Keratinocyte (primary cell): Measurements from ENCODE around the gene TIMM23. TPM values are rescaled to one million over a fixed set of nuclear protein-coding genes. Genes with fewer than 3 reads are reported as not detected.
"Not testable (repeated sequence)": the region's sequence is repeated elsewhere in the genome, so short reads cannot be mapped to it uniquely, and the experiment has no call there.

Experiments
- DNase-seq: peaks from one replicate; pipeline ENCODE4 v3.0.0-alpha.2; 2011; ENCODE audit warnings: low read depth, missing footprints, low spot score
- FAIRE-seq: peaks from 2 replicates; lab custom pipeline; 2011; peaks lifted over from hg19 to GRCh38; lab: Jason Lieb, UNC
- H2AFZ ChIP-seq: 2 replicates; pipeline ENCODE4 v1.6.0; 2012; ENCODE audit warnings: low read length, control low read depth, inconsistent platforms; ENCODE audit not compliant: control insufficient read depth
- H3K27ac ChIP-seq: 2 replicates; pipeline ENCODE4 v1.5.1; 2011; ENCODE audit warnings: low read length; ENCODE audit not compliant: control insufficient read depth, insufficient read depth
- H3K27me3 ChIP-seq: 3 replicates; pipeline ENCODE4 v1.6.0; 2011; ENCODE audit warnings: low read length; ENCODE audit not compliant: control insufficient read depth, insufficient read depth; ENCODE audit errors: extremely low read depth
- H3K36me3 ChIP-seq, 2 experiments: 2 replicates in 1 of 2; 3 replicates in 1 of 2; pipeline ENCODE4 v1.5.1; 2011; ENCODE audit warnings: low read length in 2 of 2, mild to moderate bottlenecking in 1 of 2; ENCODE audit not compliant: control insufficient read depth in 2 of 2, insufficient read depth in 2 of 2; ENCODE audit errors: extremely low read depth in 1 of 2
- H3K4me1 ChIP-seq: 3 replicates; pipeline ENCODE4 v1.5.1; 2011; ENCODE audit warnings: low read length; ENCODE audit not compliant: control insufficient read depth, insufficient read depth; ENCODE audit errors: extremely low read depth
- H3K4me2 ChIP-seq: 3 replicates; pipeline ENCODE4 v1.6.0; 2011; ENCODE audit warnings: low read depth, low read length; ENCODE audit not compliant: control insufficient read depth, insufficient read depth; ENCODE audit errors: extremely low read depth
- H3K4me3 ChIP-seq, 3 experiments: fragments of 200-600 bp in 1 of 3; sonication (generic) in 1 of 3; 2 replicates in 2 of 3; 3 replicates in 1 of 3; pipeline ENCODE4 v1.5.1; 2011 to 2016; ENCODE audit warnings: low read length in 3 of 3, mild to moderate bottlenecking in 3 of 3, control low read depth in 2 of 3, inconsistent platforms in 1 of 3, low read depth in 1 of 3, mixed read lengths in 1 of 3, mixed run types in 1 of 3, moderate library complexity in 1 of 3; ENCODE audit not compliant: control insufficient read depth in 2 of 3, insufficient read depth in 2 of 3; ENCODE audit errors: extremely low read depth in 1 of 3
- H3K79me2 ChIP-seq: 2 replicates; pipeline ENCODE4 v1.6.0; 2012; ENCODE audit warnings: low read length; ENCODE audit not compliant: control insufficient read depth, insufficient read depth
- H3K9ac ChIP-seq: 3 replicates; pipeline ENCODE4 v1.6.0; 2011; ENCODE audit warnings: low read length; ENCODE audit not compliant: control insufficient read depth, insufficient read depth; ENCODE audit errors: extremely low read depth
- H3K9me1 ChIP-seq: 3 replicates; pipeline ENCODE4 v1.6.0; 2011; ENCODE audit warnings: low read length; ENCODE audit not compliant: control insufficient read depth, insufficient read depth; ENCODE audit errors: extremely low read depth
- H3K9me3 ChIP-seq: 2 replicates; pipeline ENCODE4 v1.5.1; 2012; ENCODE audit warnings: low read depth, low read length; ENCODE audit not compliant: control insufficient read depth
- H4K20me1 ChIP-seq: 3 replicates; pipeline ENCODE4 v1.6.0; 2011; ENCODE audit warnings: low read length; ENCODE audit not compliant: control insufficient read depth, insufficient read depth; ENCODE audit errors: extremely low read depth
- dilution Hi-C: fragments of 300-500 bp; cut with MboI; formaldehyde crosslinking; loops from one replicate; pipeline ENCODE4 v1.7.0; 2020; ENCODE audit warnings: low sequenced_read_pairs; ENCODE audit not compliant: extremely low pct_ligation_motif_present
- polyA plus RNA-seq, 5 experiments: library from polyadenylated mRNA; depleted of rRNA in 3 of 5; stranded (reverse) in 3 of 5; stranded (forward) in 1 of 5; unstranded in 1 of 5; fragments of >200 nt; gene quantifications; 1 replicate in 1 of 5; 2 replicates in 3 of 5; 3 replicates in 1 of 5; pipeline versions ENCODE4 v1.2.1 to v1.2.3, GENCODE V29; 2011 to 2012; ENCODE audit warnings: missing spikeins in 2 of 5, low read depth in 1 of 5, low replicate concordance in 1 of 5

Gene TIMM23
- polyA plus RNA-seq, 1 donor (not counting 4 experiments of a cell fraction or from before 2014, with no cell fraction given): 172 TPM

GRCh38 chr10:45939176-45939697, 33.1 kb upstream of the TIMM23 start:
- H3K9me3 ChIP-seq, H2AFZ ChIP-seq, dilution Hi-C loops, H3K36me3 ChIP-seq, H3K27me3 ChIP-seq, H3K4me3 ChIP-seq, H3K4me2 ChIP-seq, H3K4me1 ChIP-seq, H4K20me1 ChIP-seq, H3K9ac ChIP-seq, H3K27ac ChIP-seq, FAIRE-seq, H3K79me2 ChIP-seq, DNase-seq, H3K9me1 ChIP-seq: not testable (repeated sequence)

GRCh38 chr10:45941196-45941595, 31.1 kb upstream of the TIMM23 start:
- H3K9me3 ChIP-seq, H3K9ac ChIP-seq, H2AFZ ChIP-seq, H3K9me1 ChIP-seq, H3K79me2 ChIP-seq, H3K27me3 ChIP-seq, H3K27ac ChIP-seq, H3K4me3 ChIP-seq, FAIRE-seq, H3K4me2 ChIP-seq, dilution Hi-C loops, H3K36me3 ChIP-seq, H3K4me1 ChIP-seq, DNase-seq, H4K20me1 ChIP-seq: not testable (repeated sequence)

GRCh38 chr10:45945476-45945875, 26.8 kb upstream of the TIMM23 start:
- H3K4me2 ChIP-seq, H3K9ac ChIP-seq, H3K9me3 ChIP-seq, H3K27me3 ChIP-seq, H3K27ac ChIP-seq, H3K79me2 ChIP-seq, FAIRE-seq, H2AFZ ChIP-seq, H3K36me3 ChIP-seq, H3K4me3 ChIP-seq, dilution Hi-C loops, H3K4me1 ChIP-seq, DNase-seq, H3K9me1 ChIP-seq, H4K20me1 ChIP-seq: not testable (repeated sequence)

DNA sequence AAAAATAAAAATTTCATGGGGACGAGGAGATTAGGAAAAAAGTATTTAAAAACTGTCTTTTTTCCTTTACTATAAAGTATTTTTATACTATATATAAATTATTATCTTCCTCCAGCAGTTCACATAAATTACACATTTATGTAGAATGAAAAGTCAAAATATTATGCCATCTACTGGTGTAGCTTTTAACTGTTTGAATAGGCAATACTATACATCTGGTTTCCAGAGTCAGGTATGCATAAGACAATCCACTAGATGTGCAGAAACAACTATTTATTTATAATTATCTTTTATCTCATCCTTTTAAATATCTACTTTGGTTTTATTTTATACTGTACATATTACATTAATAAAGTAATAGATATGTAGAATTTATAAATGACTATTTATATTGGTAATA, 24.9 kb upstream of the TIMM23 start:
- dilution Hi-C loops, H3K4me2 ChIP-seq, H3K9ac ChIP-seq, FAIRE-seq, H3K9me1 ChIP-seq, H3K9me3 ChIP-seq, H3K4me1 ChIP-seq, DNase-seq, H3K27ac ChIP-seq, H3K36me3 ChIP-seq, H4K20me1 ChIP-seq, H3K79me2 ChIP-seq, H2AFZ ChIP-seq, H3K27me3 ChIP-seq, H3K4me3 ChIP-seq: not testable (repeated sequence)

DNA sequence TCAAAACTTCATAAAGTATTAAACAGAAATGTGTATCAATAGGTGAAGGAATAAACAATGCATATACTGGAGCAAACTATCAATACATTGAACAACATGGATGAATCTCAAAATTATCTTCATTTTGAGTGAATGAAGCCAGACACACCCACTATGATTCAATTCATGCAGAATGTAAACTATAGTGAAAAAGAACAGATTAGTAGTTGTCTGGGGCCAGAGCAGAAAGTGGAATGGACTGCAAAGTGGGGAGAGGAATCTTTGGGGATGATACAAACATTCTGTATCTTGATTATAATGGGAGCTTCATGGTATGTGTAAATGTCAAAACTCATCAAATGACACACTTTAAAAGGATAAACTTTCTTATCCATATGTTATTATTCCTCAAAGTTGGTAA, 23.5 kb upstream of the TIMM23 start:
- H2AFZ ChIP-seq, H3K4me3 ChIP-seq, H3K36me3 ChIP-seq, DNase-seq, H3K9ac ChIP-seq, dilution Hi-C loops, H3K79me2 ChIP-seq, H3K9me3 ChIP-seq, H3K27ac ChIP-seq, H4K20me1 ChIP-seq, H3K9me1 ChIP-seq, FAIRE-seq, H3K4me2 ChIP-seq, H3K27me3 ChIP-seq, H3K4me1 ChIP-seq: not testable (repeated sequence)
